Fibroblast of skin of right quadriceps (primary cell): ENCODE results near the gene WDR77.

Source experiments
- DNase-seq: peaks from one replicate; pipeline ENCODE4 v3.0.0-alpha.2; 2013

The WDR77 gene

DNA sequence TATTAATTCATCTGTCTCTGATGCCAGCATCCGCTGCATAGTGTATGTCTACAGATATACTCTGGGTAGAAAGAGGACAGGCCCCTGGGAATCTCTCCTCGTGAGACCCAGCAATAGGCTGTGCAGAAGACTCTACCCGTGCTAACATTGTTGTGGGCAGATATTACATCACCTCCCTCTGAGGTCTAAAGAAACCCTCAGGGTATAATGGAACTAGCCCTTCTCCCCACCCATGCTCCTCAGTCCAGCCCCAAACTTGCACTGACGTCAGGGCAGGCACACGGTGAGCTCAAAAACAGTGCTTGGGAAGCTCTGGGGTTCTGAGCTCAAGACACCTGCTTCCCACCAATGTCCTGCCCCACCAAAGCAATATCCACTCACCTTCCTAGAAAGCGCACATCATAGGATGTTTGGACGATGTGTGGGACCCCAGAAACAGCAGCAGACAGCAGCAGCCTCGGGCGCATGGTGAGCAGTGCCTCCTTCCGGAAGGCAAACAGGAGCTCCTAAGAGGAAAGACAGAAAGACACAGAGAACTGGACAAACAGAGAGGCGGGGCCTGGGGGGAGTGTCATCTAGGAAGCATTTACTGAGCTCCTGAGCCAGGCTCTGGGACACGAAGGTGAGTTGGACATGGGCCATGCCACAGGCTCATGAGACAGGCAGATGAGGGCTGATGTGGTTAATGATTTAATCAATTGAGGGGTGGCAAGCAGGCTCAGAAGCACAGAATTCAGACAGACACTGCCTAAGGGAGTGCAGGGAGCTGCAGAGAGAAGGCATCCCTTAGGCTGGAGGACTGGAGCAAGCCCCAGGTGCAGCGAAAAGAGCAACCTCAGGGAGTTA is 26.3 kb downstream of the WDR77 start:
- no peak for DNase-seq

DNA sequence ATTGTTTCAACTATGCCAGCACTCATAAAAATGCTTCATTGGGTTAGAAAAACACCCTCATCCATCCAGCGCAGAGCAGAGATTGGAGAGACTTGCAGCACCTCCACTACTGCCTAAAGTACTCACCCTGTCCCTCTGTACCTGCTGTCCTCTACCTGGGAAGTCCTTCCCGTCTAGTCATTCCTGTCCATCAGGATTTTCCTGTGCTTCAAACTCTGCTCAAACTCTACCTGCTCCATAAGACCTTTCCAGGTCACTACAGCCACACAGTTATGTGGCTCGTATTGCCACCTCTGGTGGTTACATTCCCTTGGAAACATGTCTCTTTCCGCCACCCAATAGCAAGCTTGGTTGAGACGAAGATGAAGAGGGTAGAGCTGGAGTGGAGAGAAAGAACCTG is 28.7 kb downstream of the WDR77 start:
- no peak for DNase-seq

DNA sequence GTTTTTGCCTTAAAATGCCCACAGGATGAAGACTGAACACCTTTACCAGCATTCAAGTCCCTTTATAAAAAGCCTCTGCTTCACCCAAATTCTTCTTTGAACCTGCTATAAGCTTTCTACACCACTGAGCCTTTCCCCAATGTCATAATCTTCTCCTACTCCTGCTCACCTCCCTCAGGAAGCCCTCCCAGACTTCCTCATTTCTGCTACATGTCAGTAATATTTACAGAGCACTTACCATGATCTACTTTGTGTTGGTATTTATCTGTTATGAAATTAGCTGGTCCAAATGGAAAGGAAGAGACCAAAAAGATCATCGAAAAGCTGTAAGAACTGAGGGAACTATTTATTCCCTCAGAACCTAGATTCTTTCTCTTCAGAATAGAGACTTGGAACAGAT is 30.0 kb downstream of the WDR77 start:
- DNase-seq = no peak

DNA sequence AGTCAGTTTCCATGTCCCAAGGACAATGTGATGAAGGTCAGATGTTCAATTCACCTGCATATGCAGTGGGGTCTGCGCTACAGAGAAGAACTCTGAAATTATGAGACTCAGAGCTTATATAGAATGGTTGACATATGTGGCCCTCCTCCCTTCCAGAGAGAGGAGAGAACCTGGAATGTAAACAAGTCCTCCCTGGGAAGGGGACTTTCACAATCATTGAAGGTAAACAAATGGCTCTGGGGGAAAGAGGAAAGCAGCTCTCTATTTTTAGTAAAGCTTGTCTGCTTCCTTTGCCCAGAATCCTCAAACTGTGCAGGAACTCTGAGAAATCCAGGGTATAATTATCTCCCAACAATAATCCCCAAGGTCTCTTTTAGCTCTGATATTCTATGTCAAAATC is 31.3 kb downstream of the WDR77 start:
- DNase-seq = no peak

DNA sequence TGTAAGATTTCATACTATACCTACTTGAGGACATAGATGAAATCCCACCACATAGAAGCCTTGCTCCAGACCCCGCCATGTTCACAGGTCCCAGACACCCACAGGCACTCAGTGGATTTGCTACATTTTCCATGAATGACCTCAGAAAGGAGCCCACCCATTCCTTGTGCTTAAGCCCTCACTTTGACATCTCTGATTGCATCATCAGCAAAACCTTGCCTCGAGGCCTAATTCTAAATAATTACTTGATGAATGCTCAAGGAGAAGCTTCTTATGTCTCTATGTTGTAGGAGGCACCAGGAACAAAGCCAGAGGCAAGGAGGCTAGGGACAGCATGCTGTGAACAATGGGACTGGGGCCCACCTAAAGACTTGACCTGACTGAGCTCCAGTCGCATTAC is 33.6 kb downstream of the WDR77 start:
- DNase-seq = no peak

DNA sequence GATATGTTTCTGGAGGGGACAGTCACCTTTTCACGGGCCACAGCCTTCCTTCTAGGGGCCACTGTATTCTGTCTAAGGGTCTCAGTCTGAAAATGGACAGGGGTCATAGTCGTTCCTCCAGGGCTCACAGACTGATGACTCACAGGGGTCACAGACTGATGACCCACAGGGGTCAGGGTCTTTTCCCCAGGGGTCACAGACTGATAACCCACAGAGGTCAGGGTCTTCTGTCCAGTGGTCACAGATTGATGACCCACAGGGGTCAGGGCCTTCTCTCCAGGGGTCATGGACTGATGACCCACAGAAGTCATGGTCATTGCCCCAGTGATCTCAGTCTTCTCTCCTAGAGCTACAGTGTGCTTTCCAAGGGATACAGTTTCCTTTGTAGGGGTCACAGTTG is 34.3 kb downstream of the WDR77 start:
- DNase-seq = no peak

DNA sequence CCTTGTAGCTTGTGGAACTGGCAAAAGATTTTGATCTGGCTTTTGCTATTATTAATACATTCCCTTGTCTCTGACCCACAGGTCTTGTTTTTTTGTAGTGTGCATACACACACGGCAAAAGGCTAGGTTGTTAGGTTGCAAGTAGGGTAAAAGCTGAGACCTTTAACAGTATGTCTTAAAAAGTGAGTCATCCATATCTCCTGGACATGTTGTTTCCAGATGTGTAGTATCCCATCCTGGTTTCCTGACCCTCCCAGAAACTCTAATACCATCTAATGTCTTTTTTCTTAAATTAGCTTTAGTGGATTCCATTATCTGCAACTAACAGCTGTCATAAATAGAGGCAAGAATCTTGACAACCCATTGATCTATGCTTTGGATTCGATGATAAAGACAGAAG is 36.2 kb downstream of the WDR77 start:
- no peak for DNase-seq

DNA sequence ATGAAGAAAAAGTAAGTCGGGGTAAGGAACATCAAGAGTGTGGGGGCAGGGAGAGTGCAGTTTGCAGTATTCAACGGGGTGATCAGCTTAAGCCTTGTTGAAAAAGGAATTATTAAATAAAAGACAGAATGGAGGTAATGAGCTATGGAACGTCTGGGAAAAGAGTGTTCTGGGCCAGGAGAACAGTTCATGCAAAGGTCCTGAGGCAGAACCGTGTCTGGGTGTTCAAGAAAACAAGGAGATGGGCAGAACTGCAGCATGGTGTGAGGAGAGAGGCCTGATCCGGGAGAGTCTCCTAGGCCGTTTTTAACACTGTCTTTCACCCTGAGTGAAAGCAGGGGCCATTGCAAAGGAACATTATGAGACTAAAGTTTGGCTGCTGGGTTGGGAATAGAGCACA is 41.8 kb downstream of the WDR77 start:
- DNase-seq = no peak

DNA sequence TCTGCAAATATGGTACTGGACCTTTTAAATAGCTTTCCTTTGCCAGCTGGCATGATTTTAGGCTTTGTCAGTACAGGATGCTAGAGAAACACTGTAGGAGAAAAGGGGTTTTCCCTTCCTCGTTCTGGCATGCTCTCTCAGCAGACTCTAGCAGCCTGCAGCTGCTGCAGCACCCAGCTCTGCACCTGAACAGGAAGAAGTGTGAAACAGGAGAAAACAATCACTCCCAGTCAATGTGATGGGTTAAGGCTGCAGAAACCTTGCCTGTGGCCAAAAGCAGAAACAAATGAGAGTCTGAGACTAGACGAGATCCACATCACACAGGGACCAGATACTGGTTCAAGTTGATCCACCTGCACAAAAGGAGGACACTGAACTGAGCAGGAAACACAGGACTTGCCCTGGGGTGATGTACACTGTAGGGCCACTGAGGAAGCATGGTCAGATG is 42.7 kb downstream of the WDR77 start:
- DNase-seq = no peak

DNA sequence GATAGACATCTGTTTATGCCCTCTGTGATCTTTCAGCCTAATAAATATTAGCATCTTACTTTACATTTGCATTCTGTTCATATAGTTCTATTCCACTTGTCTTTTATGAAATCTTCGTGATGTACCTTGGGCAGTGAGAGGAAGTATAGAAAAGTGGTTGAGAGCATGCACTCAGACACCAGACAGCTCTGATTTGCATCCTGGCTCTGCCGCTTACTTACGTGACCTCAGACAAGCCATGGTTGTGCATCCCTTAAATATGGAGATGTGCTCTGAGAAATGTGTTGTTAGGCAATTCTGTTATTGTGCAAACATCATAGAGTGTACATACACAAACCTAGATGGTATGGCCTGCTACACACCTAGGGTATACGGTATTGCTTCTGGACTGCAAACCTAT is 44.5 kb downstream of the WDR77 start:
- no peak for DNase-seq

DNA sequence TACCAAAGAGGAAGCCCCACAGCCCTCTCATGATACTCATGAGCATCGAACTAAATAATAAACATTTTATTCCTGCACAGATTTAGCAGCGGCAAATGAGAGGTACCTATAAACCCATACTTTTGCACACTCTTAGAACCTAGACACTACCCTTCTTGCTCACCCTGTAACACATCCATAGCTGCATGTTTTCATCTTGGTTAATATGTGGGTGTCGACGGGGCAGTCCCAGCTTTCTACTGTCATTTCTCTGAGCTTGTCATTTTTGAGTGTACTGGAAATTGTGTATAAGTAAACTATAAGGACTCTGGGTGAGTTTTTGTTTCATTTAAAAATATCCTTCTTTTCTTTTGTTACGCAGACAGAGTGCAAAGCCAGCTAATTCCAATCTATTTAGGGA is 47.0 kb downstream of the WDR77 start:
- no peak for DNase-seq

DNA sequence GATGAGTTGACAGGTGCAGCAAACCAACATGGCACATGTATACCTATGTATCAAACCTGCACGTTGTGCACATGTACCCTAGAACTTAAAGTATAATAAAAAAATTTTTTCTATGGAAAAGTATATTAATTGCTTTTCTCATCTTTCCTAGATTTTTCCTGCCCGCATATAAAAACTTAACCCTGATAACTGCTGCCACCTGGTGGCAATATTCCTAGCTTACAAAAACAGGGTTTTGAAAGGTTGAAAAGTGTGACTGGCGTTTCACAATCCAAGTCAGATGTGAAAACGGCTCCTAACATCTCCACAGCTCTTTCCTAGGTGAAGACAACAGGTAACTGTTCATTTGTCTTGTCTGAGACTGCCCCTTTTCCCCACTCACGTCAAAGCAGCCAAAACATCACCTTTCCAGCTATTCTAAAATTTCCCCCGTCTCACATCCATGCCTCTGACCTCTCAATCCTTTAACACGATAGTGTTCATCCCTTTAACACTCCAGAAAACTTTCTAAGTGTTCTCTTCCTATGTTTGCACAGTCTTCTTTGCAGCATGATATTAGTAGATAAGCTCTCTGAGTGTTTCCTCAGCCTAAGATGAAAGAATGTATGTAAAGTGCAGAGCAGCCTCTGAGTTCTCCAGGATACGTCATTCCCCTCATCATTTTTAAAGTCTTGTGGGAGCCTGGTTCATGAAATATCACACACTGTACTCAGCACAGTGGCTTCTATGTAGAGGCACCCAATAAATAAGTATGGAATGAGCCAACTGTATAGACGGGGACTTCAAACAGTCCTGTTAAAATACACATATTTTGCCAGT is 49.1 kb downstream of the WDR77 start:
- DNase-seq = peak; percentile 38

DNA sequence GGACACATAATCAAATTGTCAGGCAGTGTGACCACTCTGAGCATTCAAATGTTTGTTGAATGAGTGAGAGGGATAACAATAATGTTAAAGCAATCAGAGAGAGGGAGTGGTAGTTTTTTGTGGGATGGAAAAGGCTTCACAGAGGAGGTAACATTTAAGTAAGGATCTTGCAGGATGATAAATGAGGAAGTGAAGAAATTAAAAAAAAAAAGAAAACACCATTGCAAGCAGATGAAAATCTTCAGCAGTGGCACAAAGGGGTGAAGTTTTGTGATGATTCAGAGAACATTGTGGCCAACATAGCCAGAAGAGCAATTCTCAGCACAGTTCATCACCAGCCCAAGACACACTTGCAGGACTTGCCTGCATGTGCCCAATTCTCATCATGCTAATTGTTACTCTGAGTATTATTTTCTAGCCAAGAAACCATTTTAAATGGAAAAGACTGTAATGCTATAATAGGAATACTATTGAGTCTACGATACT is 56.6 kb downstream of the WDR77 start:
- no peak for DNase-seq

DNA sequence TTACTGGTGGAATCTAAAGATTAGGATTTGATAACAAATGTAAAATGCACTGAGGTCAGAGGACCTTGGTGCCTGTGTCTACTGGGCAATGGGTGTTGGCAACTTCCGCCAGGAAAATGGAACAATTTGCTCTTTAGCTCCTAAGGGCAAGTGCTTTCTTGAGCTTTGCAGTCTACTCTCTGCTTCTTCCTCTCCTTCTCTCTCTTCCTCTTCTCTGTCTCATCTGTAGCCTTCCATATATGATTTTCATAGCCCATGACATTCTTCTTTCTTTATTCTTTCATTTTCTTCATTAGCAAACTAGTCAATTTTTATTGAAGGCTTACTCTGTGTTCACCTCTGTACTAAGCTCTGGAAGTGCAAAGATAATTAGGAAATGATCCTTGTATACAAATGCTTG is 57.0 kb downstream of the WDR77 start:
- no peak for DNase-seq
